ENCODE data around the gene ACTR6.

ACTR6 gene

GRCh38 chr12:100154474-100155247 lies 46.0 kb upstream of the ACTR6 start:
- Histone ChIP-seq H2AFZ (ENCODE audit: low read length) (no peak overlapping the region), H3K9me3 (ENCODE audit: insufficient read depth, low read depth, low read length) (no peaks in the 10 kb centered on the region), H3K4me1 (ENCODE audit: insufficient read depth, low read length, poor library complexity, severe bottlenecking) (no peaks in the 10 kb centered on the region), H3F3A (ENCODE audit: low read depth) (no peaks in the 10 kb centered on the region), H3K79me2 (ENCODE audit: insufficient read depth, low read length) (no peaks in the 10 kb centered on the region), H3K4me2 (ENCODE audit: low read depth, low read length, poor library complexity, severe bottlenecking) (no peak overlapping the region), H3K9me2 (replicated peaks; ENCODE audit: low read depth, low read length) (no peaks in the 10 kb centered on the region), H3K36me3 (ENCODE audit: insufficient read depth, low read length) (no peaks in the 10 kb centered on the region), H3K4me3 (ENCODE audit: low read length, poor library complexity, severe bottlenecking) (no peak overlapping the region), H3K9ac (ENCODE audit: low read depth, low read length, poor library complexity, severe bottlenecking) (no peak overlapping the region), H3K27me3 (ENCODE audit: insufficient read depth, low read length, poor library complexity, severe bottlenecking) (no peaks in the 10 kb centered on the region), H4K20me1 (ENCODE audit: insufficient read depth, low read length, poor library complexity, severe bottlenecking) (no peaks in the 10 kb centered on the region)
- TF ChIP-seq EZH2phosphoT487 (IDR thresholded peaks at IDR 0.05; ENCODE audit: borderline replicate concordance): no peak
- TF ChIP-seq CTCF (conservative IDR thresholded peaks at IDR 0.05; ENCODE audit: low read length): peak; percentile 91

GRCh38 chr12:100156731-100157426 lies 43.7 kb upstream of the ACTR6 start:
- Histone ChIP-seq H3F3A (ENCODE audit: low read depth) (no peaks in the 10 kb centered on the region), H3K4me3 (ENCODE audit: low read length, poor library complexity, severe bottlenecking) (no peak overlapping the region), H2AFZ (ENCODE audit: low read length) (no peak overlapping the region), H3K9ac (ENCODE audit: low read depth, low read length, poor library complexity, severe bottlenecking) (no peak overlapping the region), H3K4me2 (ENCODE audit: low read depth, low read length, poor library complexity, severe bottlenecking) (no peak overlapping the region), H3K79me2 (ENCODE audit: insufficient read depth, low read length) (no peaks in the 10 kb centered on the region), H3K9me2 (replicated peaks; ENCODE audit: low read depth, low read length) (no peaks in the 10 kb centered on the region), H3K4me1 (ENCODE audit: insufficient read depth, low read length, poor library complexity, severe bottlenecking) (no peaks in the 10 kb centered on the region), H4K20me1 (ENCODE audit: insufficient read depth, low read length, poor library complexity, severe bottlenecking) (no peaks in the 10 kb centered on the region), H3K36me3 (ENCODE audit: insufficient read depth, low read length) (no peaks in the 10 kb centered on the region), H3K9me3 (ENCODE audit: insufficient read depth, low read depth, low read length) (no peaks in the 10 kb centered on the region), H3K27me3 (ENCODE audit: insufficient read depth, low read length, poor library complexity, severe bottlenecking) (no peaks in the 10 kb centered on the region)
- TF ChIP-seq EZH2phosphoT487 (IDR thresholded peaks at IDR 0.05; ENCODE audit: borderline replicate concordance) (no peak), CTCF (conservative IDR thresholded peaks at IDR 0.05; ENCODE audit: low read length) (no peak)

GRCh38 chr12:100157427-100157821 lies 43.2 kb upstream of the ACTR6 start:
- TF ChIP-seq EZH2phosphoT487 (IDR thresholded peaks at IDR 0.05; ENCODE audit: borderline replicate concordance) (no peak), CTCF (conservative IDR thresholded peaks at IDR 0.05; ENCODE audit: low read length) (no peak)
- H3K27me3 ChIP-seq (ENCODE audit: insufficient read depth, low read length, poor library complexity, severe bottlenecking): no peaks in the 10 kb centered on the region
- no peak overlapping the region for H3K9ac ChIP-seq (ENCODE audit: low read depth, low read length, poor library complexity, severe bottlenecking)

More at GRCh38 chr12:100157427-100157821, 43.2 kb upstream of the ACTR6 start:
- no peak overlapping the region for H2AFZ ChIP-seq (ENCODE audit: low read length)
- no peaks in the 10 kb centered on the region for H3K9me3 ChIP-seq (ENCODE audit: insufficient read depth, low read depth, low read length)
- no peaks in the 10 kb centered on the region for H3K79me2 ChIP-seq (ENCODE audit: insufficient read depth, low read length)
- H3K4me2 ChIP-seq (ENCODE audit: low read depth, low read length, poor library complexity, severe bottlenecking): no peak overlapping the region
- no peaks in the 10 kb centered on the region for H3K36me3 ChIP-seq (ENCODE audit: insufficient read depth, low read length)
- H3K9me2 ChIP-seq (replicated peaks; ENCODE audit: low read depth, low read length): no peaks in the 10 kb centered on the region
- H4K20me1 ChIP-seq (ENCODE audit: insufficient read depth, low read length, poor library complexity, severe bottlenecking): no peaks in the 10 kb centered on the region
- no peak overlapping the region for H3K4me3 ChIP-seq (ENCODE audit: low read length, poor library complexity, severe bottlenecking)
- H3F3A ChIP-seq (ENCODE audit: low read depth): no peaks in the 10 kb centered on the region
- no peaks in the 10 kb centered on the region for H3K4me1 ChIP-seq (ENCODE audit: insufficient read depth, low read length, poor library complexity, severe bottlenecking)

Measured in Loucy (cell line).